ENCODE measurements around the gene MYBPHL.

MYBPHL gene

DNA sequence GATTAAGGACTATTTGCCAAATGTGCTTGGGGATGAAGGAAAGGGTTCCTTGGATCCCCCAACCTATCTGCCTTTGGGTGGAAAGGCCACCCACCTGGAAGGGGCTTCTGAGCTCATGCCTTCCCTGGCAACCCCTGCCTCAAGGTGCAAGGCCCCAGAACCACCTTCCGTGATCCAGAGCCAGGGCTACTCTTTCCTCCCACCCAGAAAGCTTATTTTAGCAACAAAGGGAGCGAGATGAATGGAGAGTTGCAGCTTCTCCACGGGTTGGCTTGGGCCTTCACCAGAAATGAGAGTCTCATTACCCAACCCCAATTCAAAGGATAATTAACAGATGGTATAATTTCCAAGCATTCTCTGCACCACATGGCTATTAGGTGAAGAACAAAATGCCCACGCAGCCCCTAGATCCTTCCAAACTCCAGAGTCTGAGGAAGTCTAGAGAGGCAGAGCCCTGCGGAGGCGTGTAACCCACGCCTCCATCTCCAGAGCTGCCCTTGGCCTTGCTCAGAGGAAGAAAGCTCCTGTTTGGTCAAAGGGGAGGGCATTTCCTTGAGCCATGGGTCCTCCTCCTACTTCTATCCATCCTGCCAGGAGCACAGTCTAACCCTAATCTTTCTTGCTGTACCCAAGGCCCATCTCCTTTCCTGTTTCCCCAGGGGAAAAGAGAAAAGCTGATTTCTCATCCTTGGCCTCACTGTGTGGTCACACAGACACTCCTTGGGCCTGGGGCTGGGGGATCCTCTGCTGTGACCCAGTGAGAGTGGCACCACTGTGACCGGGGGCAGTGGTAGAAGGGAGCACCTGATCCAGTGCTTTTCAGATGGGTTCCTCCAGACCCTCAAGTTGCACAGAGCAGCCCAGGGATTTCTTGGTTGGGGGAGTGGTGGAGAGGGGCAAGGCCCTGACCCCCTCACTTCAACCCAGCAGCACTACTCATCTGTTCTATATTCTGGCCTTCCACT, 59.1 kb downstream of the MYBPHL start:
- DNase-seq (ENCODE audit: low spot score): peak; percentile 20
- TF ChIP-seq, protein P1, sequence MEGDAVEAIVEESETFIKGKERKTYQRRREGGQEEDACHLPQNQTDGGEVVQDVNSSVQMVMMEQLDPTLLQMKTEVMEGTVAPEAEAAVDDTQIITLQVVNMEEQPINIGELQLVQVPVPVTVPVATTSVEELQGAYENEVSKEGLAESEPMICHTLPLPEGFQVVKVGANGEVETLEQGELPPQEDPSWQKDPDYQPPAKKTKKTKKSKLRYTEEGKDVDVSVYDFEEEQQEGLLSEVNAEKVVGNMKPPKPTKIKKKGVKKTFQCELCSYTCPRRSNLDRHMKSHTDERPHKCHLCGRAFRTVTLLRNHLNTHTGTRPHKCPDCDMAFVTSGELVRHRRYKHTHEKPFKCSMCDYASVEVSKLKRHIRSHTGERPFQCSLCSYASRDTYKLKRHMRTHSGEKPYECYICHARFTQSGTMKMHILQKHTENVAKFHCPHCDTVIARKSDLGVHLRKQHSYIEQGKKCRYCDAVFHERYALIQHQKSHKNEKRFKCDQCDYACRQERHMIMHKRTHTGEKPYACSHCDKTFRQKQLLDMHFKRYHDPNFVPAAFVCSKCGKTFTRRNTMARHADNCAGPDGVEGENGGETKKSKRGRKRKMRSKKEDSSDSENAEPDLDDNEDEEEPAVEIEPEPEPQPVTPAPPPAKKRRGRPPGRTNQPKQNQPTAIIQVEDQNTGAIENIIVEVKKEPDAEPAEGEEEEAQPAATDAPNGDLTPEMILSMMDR (IDR thresholded peaks at IDR 0.05; ENCODE audit: extremely low read depth, missing control alignments): no peak

DNA sequence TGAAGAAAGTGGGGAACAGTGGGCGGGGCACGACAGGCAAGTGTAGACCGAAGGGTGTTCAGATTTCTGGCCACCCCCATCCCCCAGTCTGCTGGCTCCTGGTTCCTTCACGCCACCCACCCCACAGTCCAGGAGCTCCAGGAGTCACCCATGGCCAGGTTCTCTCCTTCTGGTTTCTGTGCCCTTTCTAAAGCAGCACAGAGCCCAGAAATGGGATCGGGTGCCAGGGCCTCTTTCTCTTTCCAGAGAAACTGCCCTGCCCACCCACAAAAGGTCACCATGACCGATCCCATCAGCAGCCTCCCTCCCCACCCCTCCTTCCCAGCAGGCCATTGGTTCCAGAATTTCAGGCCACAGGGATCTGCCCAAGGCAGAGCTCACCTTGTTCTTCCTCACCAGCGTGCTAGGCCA, 60.7 kb downstream of the MYBPHL start:
- TF ChIP-seq, protein P1 (IDR thresholded peaks at IDR 0.05; ENCODE audit: extremely low read depth, missing control alignments): no peak

DNA sequence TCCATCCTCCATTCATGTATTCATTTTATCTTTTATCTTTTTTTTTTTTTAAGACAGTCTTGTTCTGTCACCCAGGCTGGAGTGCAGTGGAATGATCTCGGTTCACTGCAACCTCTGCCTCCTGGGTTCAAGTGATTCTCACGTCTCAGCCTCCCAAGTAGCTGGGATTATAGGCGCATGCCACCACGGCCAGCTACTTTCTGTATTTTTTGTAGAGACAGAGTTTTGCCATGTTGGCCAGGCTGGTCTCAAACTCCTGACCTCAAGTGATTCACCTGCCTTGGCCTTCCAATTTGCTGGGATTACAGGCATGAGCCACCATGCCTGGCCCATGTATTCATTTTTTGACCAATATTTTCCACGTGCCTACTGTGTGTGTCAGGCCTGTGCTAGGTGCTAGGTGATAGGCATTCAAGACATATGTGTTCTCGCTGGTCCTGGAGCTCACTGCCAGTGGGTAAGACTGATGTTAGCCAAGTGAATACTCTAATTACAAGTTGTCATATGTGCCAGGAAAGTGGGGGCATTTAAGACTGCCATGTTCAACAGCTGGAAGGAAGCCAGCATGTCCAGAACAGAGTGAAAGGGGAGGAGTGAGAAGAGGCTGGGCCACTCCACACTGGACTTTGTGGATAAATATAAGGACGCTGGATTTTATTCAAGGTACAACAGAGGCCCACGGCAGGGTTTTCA, 62.8 kb downstream of the MYBPHL start:
- DNase-seq (ENCODE audit: low spot score): no peak
- TF ChIP-seq, protein P1 (IDR thresholded peaks at IDR 0.05; ENCODE audit: extremely low read depth, missing control alignments): no peak

More for the DNA sequence above, 60.7 kb downstream of the MYBPHL start:
- DNase-seq (ENCODE audit: low spot score): no peak

DNA sequence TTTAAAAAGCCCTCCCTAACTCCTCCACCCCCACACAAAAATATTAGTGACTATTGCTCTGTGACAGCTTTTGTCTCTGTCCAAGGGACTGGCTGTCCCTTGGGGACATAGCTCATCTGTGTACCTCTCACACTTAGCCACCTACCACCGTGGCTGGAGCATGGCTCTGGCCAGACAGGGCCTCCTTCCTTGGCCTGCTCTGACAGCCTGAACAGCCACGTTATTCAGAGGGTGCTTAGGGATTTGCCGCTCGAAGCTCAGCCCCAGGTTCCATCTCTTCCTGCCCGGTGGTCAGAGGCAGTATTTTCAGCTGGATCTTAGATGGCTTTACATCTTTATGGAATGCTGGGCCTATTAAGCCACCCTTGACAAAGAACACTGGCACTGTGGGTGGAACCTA, 63.6 kb downstream of the MYBPHL start:
- DNase-seq (ENCODE audit: low spot score): no peak
- TF ChIP-seq, protein P1 (IDR thresholded peaks at IDR 0.05; ENCODE audit: extremely low read depth, missing control alignments): no peak

DNA sequence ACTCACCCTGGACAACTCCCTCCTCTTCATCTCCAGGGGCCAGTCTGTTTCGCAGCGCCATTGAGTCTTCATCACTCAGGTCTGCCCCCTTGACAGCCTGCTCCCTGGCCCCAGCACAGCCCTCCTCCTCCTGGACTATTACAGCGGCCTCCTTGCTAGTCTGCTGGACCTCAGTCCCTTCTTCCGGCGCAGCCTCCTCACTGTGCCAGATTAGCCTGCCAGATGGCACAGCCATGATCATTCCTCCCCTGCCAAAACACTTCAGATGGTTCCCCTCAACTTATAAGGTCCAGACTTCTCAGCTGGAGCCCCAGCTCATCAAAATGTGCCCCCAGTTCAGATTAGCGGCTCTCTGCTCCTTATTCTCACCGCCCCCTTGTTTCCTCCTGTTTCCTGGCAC, 64.4 kb downstream of the MYBPHL start:
- no peak for DNase-seq (ENCODE audit: low spot score)
- TF ChIP-seq, protein P1 (IDR thresholded peaks at IDR 0.05; ENCODE audit: extremely low read depth, missing control alignments): no peak
